Loucy (cell line): Measurements from ENCODE around the gene KCNA5.

Source experiments
- CTCF ChIP-seq: fragments of 200-600 bp; sonication (generic); conservative IDR thresholded peaks from 2 replicates; pipeline ENCODE4 v1.5.1; 2014; ENCODE audit warnings: mild to moderate bottlenecking, antibody characterized with exemption, low read length
- EZH2phosphoT487 ChIP-seq: fragments of 200-600 bp; IDR thresholded peaks from 2 replicates; pipeline ENCODE4 v1.6.1; 2018; ENCODE audit warnings: antibody characterized with exemption, mild to moderate bottlenecking, moderate library complexity, borderline replicate concordance

GRCh38 chr12:5032821-5033220 lies 10.9 kb upstream of the KCNA5 start:
- TF ChIP-seq CTCF (no peak), EZH2phosphoT487 (no peak)
